NCI-H524 treated with DMSO at 0.1 percent for 48 hours (cell line): Measurements from ENCODE around the gene ADAMTSL4.
"Not testable (repeated sequence)": the region's sequence is repeated elsewhere in the genome, so short reads cannot be mapped to it uniquely, and the experiment has no call there.

Experiments
- DNase-seq: peaks from one replicate; lab custom pipeline; 2025; lab: John Stamatoyannopoulos, UW

ADAMTSL4 gene

DNA sequence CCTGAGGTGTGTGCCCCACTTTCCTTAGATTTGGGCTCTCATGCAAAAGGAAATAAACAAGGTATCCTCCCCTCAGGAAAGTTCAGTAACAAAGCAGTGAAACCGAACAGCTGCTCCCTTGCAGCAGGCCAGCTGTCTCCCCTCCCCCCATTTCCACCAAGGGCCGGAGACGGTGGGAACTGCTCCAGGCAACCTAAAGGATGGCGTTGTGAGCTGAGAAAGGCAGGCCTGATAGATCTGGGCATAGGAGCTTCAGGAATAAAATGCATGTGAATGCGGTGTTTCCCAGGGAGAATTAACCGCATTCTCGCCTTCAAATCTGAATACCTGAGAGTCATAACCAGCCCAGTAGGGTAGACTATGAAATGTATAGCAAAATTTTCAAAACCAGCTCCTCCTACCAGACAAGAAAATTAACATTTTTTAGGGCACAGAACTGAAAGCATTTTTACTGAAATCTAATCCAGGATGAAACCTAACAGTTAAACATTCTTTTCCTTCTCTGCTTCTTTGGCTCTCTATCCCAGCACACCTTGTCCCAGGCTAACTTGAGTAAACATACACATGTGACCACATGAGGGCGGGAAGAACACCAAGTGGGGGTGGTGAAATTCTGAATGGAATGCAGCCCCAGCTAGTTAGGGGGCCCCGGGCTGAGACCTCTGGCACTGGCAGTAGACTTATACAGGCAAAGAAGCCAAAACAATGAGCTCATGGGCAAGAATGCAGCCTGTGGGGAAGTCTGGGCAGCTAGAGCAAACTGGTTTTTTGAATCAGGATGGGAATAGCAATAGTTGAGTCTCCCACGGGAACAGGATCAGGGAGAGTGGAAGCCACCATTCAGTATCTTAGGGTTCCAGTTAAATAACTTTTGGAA, 18.7 kb downstream of the ADAMTSL4 start:
- DNase-seq = peak; percentile 55

GRCh38 chr1:150568594-150568966, 19.4 kb downstream of the ADAMTSL4 start:
- no peak for DNase-seq

GRCh38 chr1:150572918-150573647, 23.9 kb downstream of the ADAMTSL4 start:
- DNase-seq = no peak

DNA sequence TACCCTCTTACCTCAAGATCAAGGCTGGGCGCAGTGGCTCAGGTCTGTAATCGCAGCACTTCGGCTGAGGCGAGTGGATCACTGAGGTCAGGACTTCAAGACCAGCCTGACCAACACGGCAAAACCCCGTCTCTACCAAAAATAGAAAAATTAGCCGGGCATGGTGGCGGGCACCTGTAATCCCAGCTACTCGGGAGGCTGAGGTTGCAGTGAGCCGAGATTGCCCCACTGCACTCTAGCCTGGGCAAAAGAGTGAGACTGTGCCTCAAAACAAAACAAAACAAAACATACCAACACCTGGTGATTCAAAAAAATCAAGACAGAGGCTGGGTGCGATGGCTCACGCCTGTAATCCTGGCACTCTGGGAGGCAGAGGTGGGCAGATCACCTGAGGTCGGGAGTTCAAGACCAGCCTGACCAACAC, 24.5 kb downstream of the ADAMTSL4 start:
- DNase-seq = not testable (repeated sequence)

- no peak for DNase-seq
Observed at GRCh38 chr1:150574260-150575071, 25.3 kb downstream of the ADAMTSL4 start.

DNA sequence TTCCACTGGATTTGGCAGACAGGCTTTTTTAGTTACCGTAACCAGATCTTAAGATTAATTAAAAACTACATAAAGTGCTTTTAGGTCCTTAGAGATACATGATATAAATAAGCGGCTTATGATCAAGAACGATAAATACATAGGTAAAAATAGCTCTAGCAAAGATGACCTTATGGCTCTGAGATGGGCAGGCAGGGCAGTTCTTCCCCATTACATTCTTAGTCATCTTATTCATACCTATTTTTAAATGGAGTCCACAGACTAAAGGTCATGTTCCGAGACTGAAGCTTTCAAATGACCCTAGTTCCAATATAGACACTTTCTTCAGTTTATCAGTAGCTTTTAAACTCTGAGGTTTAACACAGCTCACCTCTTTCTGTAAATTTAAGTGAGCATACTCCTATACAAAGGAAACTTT, 25.9 kb downstream of the ADAMTSL4 start:
- no peak for DNase-seq

GRCh38 chr1:150575518-150576366, 26.5 kb downstream of the ADAMTSL4 start:
- no peak for DNase-seq

GRCh38 chr1:150576367-150576711, 27.1 kb downstream of the ADAMTSL4 start:
- DNase-seq = no peak

- no peak for DNase-seq
Observed at GRCh38 chr1:150576794-150577556, 27.8 kb downstream of the ADAMTSL4 start.

DNA sequence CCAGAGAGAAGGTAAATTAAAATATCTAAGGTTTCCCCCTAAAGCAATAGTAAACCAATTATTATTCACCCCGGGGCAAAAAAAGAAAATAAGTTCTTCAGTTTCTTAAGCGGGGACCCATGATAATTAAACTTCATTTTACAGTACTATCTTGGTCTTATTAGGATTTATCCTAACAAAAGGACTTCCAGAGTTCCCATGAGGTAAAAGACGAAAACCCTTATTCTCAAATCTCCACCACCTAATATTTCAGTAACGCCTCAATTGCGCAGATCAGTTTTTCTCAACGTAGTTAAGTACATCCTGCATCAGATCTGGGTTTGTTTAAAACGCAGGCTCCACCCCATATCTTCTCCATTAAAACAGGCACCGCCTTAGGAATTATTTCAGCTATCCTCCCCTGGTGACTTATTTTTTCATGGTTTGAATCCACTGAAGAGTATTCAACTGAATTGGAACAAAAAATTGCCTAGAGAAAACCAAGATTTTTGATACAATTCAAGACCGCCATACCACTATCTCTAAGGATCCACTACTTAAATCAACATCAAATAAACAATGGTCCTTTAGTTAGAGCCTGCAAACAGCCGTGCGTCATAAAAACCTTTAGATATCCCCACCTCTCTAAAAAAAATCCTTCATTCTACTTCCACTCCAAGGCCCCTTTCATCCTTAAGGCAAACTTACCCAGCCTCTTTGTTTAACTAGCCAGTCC, 28.5 kb downstream of the ADAMTSL4 start:
- DNase-seq = no peak

DNA sequence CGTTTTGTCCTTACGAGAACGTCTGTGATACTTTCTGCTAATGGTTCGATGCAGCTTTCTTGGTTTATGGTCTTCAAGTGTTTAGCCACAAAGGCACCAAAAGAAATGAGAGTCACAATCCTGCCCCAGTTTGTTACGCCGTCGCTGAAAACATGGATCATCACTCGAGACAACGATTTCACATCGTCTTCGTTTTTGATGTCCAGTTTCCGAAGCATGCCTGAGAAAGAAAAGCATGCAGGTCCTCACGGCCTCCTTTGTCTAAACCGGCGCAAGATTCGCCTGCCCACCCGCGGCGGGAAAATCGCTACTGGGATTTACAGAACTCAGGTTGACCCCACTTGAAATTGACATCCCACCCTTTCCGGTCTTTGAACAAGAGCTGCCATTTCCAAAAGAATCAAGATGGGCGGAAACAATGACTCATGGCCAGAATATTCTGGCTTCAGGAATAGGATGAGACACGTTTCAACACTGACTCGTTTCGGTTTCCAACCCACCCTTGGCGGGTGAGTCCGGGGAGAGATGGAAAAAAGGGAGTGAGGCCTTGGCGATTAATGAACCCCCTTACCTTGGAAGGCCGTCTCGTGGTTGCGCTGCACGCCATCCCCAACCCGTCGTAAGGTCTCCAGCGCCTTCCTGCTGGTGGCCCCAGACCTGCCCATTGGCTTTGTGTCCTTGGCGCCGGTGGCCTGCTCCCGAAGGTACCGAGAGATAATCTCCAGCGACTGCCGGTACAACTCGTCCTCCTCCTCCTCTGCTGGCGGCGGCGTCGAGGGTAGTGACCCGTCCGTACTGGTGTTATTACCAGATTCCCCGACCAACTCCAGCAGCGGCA, 29.3 kb downstream of the ADAMTSL4 start:
- no peak for DNase-seq

DNA sequence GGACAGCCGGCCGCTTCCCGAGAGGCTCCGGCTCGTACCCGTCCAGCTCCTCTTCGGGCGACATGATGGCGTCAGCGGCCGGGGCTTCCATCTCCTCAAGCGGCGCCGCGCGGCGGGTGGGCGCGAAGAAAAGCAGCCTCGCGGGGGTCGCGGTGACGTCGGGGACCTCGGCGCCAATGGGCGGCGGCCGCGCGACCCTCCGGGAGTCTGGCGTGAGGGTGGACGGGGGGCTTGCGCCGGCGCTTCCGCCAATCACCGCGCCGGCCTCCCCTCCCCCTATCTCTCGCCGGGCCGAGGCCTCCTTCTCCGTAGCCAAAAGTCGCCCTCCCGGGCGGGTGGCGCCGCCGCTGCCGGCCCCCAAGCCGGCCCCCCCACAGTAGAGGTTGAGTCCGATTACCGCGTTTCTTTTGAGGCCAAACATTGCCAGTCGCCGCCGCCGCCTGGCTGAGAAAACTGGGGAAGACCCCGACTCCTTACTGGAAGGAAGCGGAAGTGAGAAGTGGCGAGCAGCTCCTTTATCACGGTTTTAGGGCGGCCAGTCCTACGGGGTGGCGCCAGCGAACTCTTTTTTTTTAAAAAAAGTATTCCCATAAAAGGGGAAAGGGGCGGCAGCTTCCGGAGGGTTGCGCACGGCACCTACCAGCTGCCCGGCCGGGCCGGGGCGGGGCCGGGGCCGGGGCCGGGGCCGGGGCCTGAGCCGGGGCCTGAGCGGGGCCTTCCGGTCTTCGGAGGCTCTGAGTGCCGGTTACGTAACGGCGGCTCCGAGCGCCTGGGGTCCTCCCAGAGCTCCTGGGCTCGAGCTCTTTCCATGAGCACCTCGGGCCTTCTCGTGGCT, 30.1 kb downstream of the ADAMTSL4 start, which contains the start of gene MCL1:
Gene MCL1, minus strand, starts transcription at position 501 of the 835 bp plus-strand sequence. Its CDS starts 80 bp downstream, at position 421.
- peak; percentile 44 for DNase-seq

GRCh38 chr1:150579945-150580642, 30.9 kb downstream of the ADAMTSL4 start:
- no peak for DNase-seq

DNA sequence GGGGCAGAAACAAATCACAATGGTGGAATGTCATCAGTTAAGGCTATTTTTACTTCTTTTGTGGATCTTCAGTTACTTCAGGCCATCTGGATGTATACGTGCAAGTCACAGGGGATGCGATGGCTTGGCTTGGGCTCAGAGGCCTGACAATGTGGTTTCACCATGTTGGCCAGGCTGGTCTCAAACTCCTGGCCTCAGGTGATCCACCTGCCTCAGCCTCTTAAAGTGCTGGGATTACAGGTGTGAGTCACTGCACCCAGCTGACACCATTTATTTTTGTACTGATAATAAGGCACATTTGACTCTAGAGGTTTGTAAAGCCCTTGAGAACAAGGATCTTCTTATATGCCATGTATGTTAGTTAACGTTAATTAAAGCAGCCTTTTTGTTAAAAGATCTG, 31.8 kb downstream of the ADAMTSL4 start:
- DNase-seq = not testable (repeated sequence)

DNA sequence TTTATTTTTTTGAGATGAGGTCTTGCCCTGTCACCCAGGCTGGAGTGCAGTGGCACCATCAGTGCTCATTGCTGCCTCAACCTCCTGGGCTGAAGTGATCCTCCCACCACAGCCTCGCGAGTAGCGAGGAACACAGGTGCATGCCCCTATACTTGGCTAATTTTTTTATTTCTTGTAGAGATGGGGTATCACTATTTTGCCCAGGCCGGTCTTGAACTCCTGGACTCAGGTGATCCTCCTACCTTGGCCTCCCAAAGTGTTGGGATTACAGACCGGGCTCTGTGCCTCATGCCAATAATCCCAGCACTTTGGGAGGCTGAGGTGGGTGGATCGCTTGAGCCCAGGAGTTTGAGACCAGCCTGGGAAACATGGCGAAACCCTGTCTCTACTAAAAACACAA, 32.2 kb downstream of the ADAMTSL4 start:
- not testable (repeated sequence) for DNase-seq

GRCh38 chr1:150581962-150582361, 32.8 kb downstream of the ADAMTSL4 start:
- DNase-seq = not testable (repeated sequence)

DNA sequence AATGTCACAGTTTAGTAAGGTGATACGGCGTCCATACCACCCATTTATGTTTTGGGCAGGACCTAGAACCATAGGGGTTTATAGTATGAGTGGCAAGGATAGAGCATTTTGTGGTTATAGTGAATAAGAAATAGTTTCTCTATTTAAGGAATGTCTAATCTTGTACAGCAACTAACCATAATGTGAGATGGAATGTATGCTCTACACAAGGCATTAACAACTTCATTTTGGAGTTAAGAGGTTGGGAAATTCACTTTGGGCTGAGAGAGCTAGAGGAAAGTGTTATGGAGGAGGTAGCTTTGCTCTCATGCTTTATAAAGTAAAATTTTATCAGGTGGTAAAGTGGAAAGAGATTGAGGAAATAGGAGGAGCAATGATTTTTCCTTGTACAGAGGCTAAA, 33.2 kb downstream of the ADAMTSL4 start:
- no peak for DNase-seq
